WERI-Rb-1 (cell line): ENCODE measurements around the gene CLEC16A.

Experiments used
- DNase-seq: peaks from one replicate; pipeline ENCODE4 v3.0.0-alpha.2; 2020
- H3K27ac ChIP-seq: fragments of 250-450 bp; sonication (Bioruptor Pico); 2 replicates; pipeline ENCODE4 v1.5.1; 2020; ENCODE audit warnings: mild to moderate bottlenecking, moderate library complexity
- H3K27me3 ChIP-seq: fragments of 250-450 bp; sonication (Bioruptor Pico); 2 replicates; pipeline ENCODE4 v1.5.1; 2021; ENCODE audit warnings: mild to moderate bottlenecking, low read depth, moderate library complexity; ENCODE audit not compliant: insufficient read depth, severe bottlenecking
- H3K36me3 ChIP-seq: fragments of 250-450 bp; sonication (Bioruptor Pico); 2 replicates; pipeline ENCODE4 v1.5.1; 2020; ENCODE audit warnings: mild to moderate bottlenecking, moderate library complexity
- H3K4me3 ChIP-seq: 2 replicates; pipeline ENCODE4 v1.5.1; 2011; ENCODE audit warnings: low read depth, mild to moderate bottlenecking, control low read depth, low read length
- H3K9me3 ChIP-seq: fragments of 250-450 bp; sonication (Bioruptor Pico); 2 replicates; pipeline ENCODE4 v1.5.1; 2021; ENCODE audit warnings: mild to moderate bottlenecking, moderate library complexity; ENCODE audit not compliant: severe bottlenecking
- TF ChIP-seq, protein P1 (sequence below): IDR thresholded peaks from 2 replicates; pipeline ENCODE4 v1.5.1; 2011; ENCODE audit warnings: low read depth, mild to moderate bottlenecking, control low read depth, inconsistent platforms, low read length

Gene CLEC16A

DNA sequence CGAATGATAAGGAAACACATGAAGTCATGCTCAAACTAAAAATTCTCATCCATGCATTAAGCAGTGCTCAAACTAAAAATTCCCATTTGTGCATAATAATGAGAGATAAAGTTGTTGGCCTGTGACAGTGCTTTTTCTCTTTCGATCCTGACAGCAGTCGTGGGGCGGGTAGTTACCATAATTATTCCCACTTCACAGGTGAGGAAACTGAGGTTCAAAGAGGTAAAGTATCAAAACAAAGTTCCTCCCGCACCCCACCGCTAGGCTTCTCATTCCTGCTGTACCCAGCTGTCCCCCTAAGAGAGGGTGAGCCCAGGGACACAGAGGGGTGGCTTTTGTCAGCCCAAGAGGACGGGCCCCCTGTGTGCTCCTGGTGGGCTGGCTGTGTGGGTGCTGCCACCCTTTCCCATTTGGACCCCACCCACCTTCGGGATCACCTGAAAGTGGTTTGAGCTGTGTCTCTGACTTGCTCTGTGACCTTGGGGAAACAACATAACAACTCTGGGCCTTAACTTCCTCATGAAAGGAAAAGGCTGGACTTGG is 92.6 kb downstream of the CLEC16A start:
- DNase-seq = no peak
- Histone ChIP-seq H3K27me3 (no peaks in the 10 kb centered on the region), H3K9me3 (no peaks in the 10 kb centered on the region), H3K36me3 (peaks cover 26% of the 10 kb centered on the region), H3K27ac (no peak overlapping the region), H3K4me3 (no peak overlapping the region)
- TF ChIP-seq, protein P1, sequence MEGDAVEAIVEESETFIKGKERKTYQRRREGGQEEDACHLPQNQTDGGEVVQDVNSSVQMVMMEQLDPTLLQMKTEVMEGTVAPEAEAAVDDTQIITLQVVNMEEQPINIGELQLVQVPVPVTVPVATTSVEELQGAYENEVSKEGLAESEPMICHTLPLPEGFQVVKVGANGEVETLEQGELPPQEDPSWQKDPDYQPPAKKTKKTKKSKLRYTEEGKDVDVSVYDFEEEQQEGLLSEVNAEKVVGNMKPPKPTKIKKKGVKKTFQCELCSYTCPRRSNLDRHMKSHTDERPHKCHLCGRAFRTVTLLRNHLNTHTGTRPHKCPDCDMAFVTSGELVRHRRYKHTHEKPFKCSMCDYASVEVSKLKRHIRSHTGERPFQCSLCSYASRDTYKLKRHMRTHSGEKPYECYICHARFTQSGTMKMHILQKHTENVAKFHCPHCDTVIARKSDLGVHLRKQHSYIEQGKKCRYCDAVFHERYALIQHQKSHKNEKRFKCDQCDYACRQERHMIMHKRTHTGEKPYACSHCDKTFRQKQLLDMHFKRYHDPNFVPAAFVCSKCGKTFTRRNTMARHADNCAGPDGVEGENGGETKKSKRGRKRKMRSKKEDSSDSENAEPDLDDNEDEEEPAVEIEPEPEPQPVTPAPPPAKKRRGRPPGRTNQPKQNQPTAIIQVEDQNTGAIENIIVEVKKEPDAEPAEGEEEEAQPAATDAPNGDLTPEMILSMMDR = no peak

DNA sequence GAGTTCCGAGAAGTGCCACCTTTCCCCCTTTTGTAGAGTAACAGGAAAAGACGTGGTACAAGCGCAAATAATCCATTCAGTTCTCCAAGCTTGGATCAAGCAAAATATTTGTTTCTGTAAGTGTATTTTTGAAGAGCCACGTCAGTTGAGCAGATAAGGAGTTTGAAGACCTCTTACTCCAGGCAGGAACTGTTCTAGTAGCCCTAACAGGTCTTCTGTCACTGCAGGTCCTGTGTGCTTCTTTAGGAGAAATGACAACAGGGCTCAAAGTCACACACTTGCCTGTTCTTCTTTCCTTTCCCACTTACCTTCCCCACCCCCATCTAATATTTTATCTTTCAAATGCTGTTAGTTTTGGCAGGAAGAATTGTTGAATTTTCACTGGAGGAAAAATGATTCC is 93.9 kb downstream of the CLEC16A start:
- no peak overlapping the region for H3K4me3 ChIP-seq

DNA sequence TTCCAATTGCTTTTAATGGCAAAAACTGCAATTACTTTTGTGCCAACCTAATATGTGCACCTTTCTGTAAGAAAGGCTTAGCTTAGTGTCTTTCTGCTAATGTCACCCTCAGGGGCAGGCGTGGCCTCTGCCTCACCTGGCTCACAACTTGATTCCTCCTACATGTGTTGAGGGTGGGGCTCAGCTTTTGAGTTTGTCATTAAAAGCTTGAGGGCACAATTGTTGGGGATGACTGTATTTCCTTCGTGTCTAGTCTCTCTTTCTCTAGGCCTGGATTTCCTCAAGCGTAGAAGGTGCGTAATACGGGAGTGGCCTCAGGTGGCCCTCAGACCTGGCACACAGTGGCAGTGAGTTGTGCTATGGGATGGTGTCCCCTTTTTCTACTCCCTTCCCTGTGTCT is 94.4 kb downstream of the CLEC16A start:
- H3K27me3 ChIP-seq = no peaks in the 10 kb centered on the region
- peaks cover 34% of the 10 kb centered on the region for H3K36me3 ChIP-seq
- no peaks in the 10 kb centered on the region for H3K9me3 ChIP-seq
- no peak overlapping the region for H3K27ac ChIP-seq
- H3K4me3 ChIP-seq = no peak overlapping the region
- no peak for DNase-seq
- TF ChIP-seq, protein P1 = no peak

More for the DNA sequence above, 93.9 kb downstream of the CLEC16A start:
- peaks cover 31% of the 10 kb centered on the region for H3K36me3 ChIP-seq
- TF ChIP-seq, protein P1 = no peak
- H3K27ac ChIP-seq = no peak overlapping the region
- H3K27me3 ChIP-seq = no peaks in the 10 kb centered on the region
- H3K9me3 ChIP-seq = no peaks in the 10 kb centered on the region
- DNase-seq = no peak

DNA sequence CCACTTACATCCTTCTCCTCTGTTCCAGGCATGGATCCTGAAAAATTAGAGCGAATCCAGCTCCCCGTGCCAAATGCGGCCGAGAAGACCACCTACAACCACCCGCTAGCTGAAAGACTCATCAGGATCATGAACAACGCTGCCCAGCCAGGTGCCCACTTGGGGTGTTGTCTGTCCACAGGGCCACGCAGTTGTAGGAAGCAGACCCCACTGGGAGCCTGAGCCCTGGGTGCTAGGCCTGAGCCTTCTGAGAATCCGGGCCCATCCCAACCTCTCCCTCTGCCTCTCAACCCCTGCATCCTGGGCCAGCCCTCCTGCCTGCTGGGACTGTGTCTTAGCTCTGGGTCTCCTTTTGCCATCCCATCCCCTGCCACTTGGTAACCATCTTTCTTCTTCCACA is 95.4 kb downstream of the CLEC16A start:
- TF ChIP-seq, protein P1 = no peak
- Histone ChIP-seq H3K4me3 (no peak overlapping the region), H3K36me3 (peaks cover 36% of the 10 kb centered on the region), H3K9me3 (no peaks in the 10 kb centered on the region), H3K27me3 (no peaks in the 10 kb centered on the region), H3K27ac (no peak overlapping the region)
- DNase-seq = no peak

DNA sequence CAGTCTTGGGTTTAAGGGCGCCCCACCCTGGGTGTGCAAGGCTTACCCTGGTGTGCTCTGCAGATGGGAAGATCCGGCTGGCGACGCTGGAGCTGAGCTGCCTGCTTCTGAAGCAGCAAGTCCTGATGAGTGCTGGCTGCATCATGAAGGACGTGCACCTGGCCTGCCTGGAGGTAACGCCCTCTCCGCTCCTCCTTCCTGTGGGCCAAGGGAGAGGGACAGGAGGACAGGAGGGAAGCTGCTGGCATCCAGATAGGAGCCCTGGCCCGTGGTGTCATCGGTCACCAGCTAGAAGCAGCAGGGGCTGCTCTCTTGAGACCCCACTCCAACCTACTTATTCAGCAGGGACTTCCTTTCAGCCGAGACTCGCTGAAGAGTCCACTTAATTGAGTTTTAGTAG is 97.8 kb downstream of the CLEC16A start:
- TF ChIP-seq, protein P1 = no peak
- Histone ChIP-seq H3K36me3 (peaks cover 28% of the 10 kb centered on the region), H3K27me3 (no peaks in the 10 kb centered on the region), H3K9me3 (no peaks in the 10 kb centered on the region), H3K27ac (no peak overlapping the region), H3K4me3 (no peak overlapping the region)
- no peak for DNase-seq

DNA sequence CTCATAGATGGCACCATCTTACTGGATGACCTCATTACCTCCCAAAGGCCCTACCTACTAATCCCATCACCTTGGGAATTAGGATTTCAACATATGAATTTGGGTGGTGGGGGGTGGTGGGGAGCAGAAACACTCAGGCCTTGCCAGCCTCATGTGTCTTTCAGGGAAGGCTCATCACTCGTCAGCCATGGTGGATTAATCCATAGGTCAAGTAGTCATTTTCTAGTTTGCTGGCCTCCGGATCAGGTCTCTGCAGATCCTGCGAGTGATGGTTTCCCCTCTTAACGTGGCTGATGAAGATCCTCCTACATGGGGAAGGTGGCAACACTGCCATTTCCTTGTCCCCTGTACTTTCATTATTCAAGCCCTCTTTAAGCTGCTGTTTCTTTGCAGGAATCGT is 101.1 kb downstream of the CLEC16A start:
- no peak for DNase-seq
- TF ChIP-seq, protein P1 = no peak
- Histone ChIP-seq H3K27ac (no peak overlapping the region), H3K27me3 (no peaks in the 10 kb centered on the region), H3K9me3 (no peaks in the 10 kb centered on the region), H3K36me3 (peaks cover 30% of the 10 kb centered on the region), H3K4me3 (no peak overlapping the region)
